OCI-LY3 (cell line): ENCODE data around the gene NCOA5.

Experiments used
- EZH2phosphoT487 ChIP-seq: fragments of 200-600 bp; shearing (Covaris generic); IDR thresholded peaks from 2 replicates; pipeline ENCODE4 v1.6.1; 2018; ENCODE audit warnings: antibody characterized with exemption, mixed run types, low read depth
- TF ChIP-seq, protein P1 (sequence below): fragments of 200-600, 300-600 bp; sonication (generic); IDR thresholded peaks from 2 replicates; pipeline ENCODE4 v1.5.1; 2014; ENCODE audit warnings: antibody characterized with exemption, low read length, low read depth

- TF ChIP-seq, protein P1, sequence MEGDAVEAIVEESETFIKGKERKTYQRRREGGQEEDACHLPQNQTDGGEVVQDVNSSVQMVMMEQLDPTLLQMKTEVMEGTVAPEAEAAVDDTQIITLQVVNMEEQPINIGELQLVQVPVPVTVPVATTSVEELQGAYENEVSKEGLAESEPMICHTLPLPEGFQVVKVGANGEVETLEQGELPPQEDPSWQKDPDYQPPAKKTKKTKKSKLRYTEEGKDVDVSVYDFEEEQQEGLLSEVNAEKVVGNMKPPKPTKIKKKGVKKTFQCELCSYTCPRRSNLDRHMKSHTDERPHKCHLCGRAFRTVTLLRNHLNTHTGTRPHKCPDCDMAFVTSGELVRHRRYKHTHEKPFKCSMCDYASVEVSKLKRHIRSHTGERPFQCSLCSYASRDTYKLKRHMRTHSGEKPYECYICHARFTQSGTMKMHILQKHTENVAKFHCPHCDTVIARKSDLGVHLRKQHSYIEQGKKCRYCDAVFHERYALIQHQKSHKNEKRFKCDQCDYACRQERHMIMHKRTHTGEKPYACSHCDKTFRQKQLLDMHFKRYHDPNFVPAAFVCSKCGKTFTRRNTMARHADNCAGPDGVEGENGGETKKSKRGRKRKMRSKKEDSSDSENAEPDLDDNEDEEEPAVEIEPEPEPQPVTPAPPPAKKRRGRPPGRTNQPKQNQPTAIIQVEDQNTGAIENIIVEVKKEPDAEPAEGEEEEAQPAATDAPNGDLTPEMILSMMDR, result peak; percentile 53
- no peak for TF ChIP-seq EZH2phosphoT487
Measured at GRCh38 chr20:46089417-46090388, at the start of gene NCOA5.
